Endodermal cell (in vitro differentiated cells): ENCODE data around the gene ZNF629. TPM values are rescaled to one million over a fixed set of nuclear protein-coding genes. Genes with fewer than 3 reads are reported as not detected.

Source experiments
- DNase-seq: peaks from one replicate; pipeline ENCODE4 v3.0.0-alpha.2; 2017
- H3K27ac ChIP-seq: 2 replicates; pipeline ENCODE4 v1.5.1; 2013; ENCODE audit warnings: mild to moderate bottlenecking, low read depth, low read length, moderate library complexity
- H3K27me3 ChIP-seq: 2 replicates; pipeline ENCODE4 v1.6.1; 2013; ENCODE audit warnings: mild to moderate bottlenecking, low read length, moderate library complexity; ENCODE audit not compliant: insufficient read depth, control insufficient read depth, poor library complexity, severe bottlenecking
- H3K36me3 ChIP-seq: 2 replicates; pipeline ENCODE4 v1.7.0; 2013; ENCODE audit warnings: mild to moderate bottlenecking, low read length, moderate library complexity; ENCODE audit not compliant: control insufficient read depth, insufficient read depth
- H3K4me1 ChIP-seq: one replicate; pipeline ENCODE4 v1.7.0; 2013; ENCODE audit warnings: low read length; ENCODE audit not compliant: control insufficient read depth, insufficient read depth
- H3K4me3 ChIP-seq: 2 replicates; pipeline ENCODE4 v1.5.1; 2013; ENCODE audit warnings: mild to moderate bottlenecking, low read length, moderate library complexity
- H3K9ac ChIP-seq: 2 replicates; pipeline ENCODE4 v1.6.1; 2013; ENCODE audit warnings: mild to moderate bottlenecking, low read length, moderate library complexity; ENCODE audit not compliant: poor library complexity, severe bottlenecking; ENCODE audit errors: extremely low read depth
- H3K9me3 ChIP-seq: 2 replicates; pipeline ENCODE4 v1.6.1; 2013; ENCODE audit warnings: mild to moderate bottlenecking, low read length, moderate library complexity; ENCODE audit not compliant: control insufficient read depth
- H3K27ac Mint-ChIP-seq: 2 replicates; pipeline ENCODE4 v1.8.0; 2020; ENCODE audit warnings: mixed read lengths
- H3K27me3 Mint-ChIP-seq: 2 replicates; pipeline ENCODE4 v1.8.0; 2021; ENCODE audit warnings: mild to moderate bottlenecking, mixed read lengths; ENCODE audit not compliant: insufficient read depth
- H3K36me3 Mint-ChIP-seq: 2 replicates; pipeline ENCODE4 v1.8.0; 2020; ENCODE audit warnings: low read depth, mixed read lengths
- H3K4me1 Mint-ChIP-seq: 2 replicates; pipeline ENCODE4 v1.8.0; 2020; ENCODE audit warnings: mixed read lengths
- H3K4me3 Mint-ChIP-seq: 2 replicates; pipeline ENCODE4 v1.8.0; 2020; ENCODE audit warnings: mild to moderate bottlenecking, moderate library complexity, mixed read lengths
- H3K9me3 Mint-ChIP-seq: 2 replicates; pipeline ENCODE4 v1.8.0; 2020; ENCODE audit warnings: mild to moderate bottlenecking, mixed read lengths
- WGBS, 2 experiments: methylation state at CpG; one replicate each; pipeline versions ENCODE4 v1.1.5 to v1.1.7; 2013; ENCODE audit warnings: missing lambda C conversion rate in 2 of 2, mixed read lengths in 1 of 2; ENCODE audit not compliant: insufficient coverage in 1 of 2, insufficient read length in 1 of 2; 5-methylcytosine and 5-hydroxymethylcytosine counted together
- total RNA-seq, 2 donors: library from RNA; stranded (reverse); fragmentation: NEBNext Ultra II Directional in 1 of 2; extraction: Animal tissue kit (Norgen Biotek cat#: 25700) in 1 of 2; gene quantifications; 2 replicates in 1 of 2; 3 replicates in 1 of 2; pipeline ENCODE4 v1.2.1, GENCODE V29; 2021
- TF ChIP-seq, protein P1 (sequence below): fragments of 200-600 bp; sonication (generic); conservative IDR thresholded peaks from 2 replicates; pipeline ENCODE4 v1.5.0; 2021; ENCODE audit warnings: antibody characterized with exemption, mild to moderate bottlenecking

The ZNF629 gene
- total RNA-seq, 2 donors from 2014 or later: 31.8 to 33.3 TPM

DNA sequence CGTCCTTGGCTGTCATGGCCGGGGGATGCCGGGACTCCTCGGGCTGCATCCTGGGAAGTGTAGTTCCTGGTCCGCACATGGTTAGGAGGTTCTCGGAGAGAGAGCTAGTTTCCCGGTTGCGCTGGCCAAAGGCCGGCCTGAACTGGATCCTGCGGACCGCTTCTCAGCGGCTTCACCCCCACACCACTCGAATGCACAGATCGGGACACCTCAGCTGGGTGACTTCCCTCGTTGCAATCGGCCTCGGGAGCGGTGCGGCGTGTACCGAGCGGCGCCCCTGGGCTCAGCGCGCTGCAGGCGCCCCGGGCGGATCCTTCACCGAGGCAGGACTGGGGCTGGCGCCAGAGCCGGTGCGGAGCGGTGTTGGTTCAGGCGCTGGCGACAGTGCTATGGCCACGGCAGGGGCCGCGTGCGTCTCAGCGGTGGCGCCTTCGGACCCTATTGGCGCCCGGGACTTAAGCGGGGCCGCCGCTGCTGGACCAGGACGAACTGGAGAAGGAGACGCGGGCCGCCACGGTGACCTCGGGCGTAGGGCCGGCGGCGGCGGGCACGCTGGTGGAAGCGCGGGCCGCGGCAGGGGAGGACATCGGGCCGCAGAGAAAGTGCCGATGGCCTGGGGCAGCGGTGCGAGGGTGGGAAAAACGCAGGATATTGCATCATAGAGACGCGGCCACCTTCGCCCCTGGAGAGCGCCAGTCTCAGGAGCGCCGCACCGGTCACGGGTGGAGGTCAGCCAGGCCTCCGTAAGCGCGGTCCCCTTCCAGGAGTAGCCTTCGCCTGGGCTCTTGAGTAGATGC lies 11.4 kb downstream of the ZNF629 start:
- TF ChIP-seq, protein P1, sequence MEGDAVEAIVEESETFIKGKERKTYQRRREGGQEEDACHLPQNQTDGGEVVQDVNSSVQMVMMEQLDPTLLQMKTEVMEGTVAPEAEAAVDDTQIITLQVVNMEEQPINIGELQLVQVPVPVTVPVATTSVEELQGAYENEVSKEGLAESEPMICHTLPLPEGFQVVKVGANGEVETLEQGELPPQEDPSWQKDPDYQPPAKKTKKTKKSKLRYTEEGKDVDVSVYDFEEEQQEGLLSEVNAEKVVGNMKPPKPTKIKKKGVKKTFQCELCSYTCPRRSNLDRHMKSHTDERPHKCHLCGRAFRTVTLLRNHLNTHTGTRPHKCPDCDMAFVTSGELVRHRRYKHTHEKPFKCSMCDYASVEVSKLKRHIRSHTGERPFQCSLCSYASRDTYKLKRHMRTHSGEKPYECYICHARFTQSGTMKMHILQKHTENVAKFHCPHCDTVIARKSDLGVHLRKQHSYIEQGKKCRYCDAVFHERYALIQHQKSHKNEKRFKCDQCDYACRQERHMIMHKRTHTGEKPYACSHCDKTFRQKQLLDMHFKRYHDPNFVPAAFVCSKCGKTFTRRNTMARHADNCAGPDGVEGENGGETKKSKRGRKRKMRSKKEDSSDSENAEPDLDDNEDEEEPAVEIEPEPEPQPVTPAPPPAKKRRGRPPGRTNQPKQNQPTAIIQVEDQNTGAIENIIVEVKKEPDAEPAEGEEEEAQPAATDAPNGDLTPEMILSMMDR: no peak
- no peaks in the 10 kb centered on the region for H3K27me3 ChIP-seq
- H3K27ac Mint-ChIP-seq: peak overlapping the region; percentile 95
- peaks cover 13% of the 10 kb centered on the region for H3K4me1 Mint-ChIP-seq
- H3K27ac ChIP-seq: peak overlapping the region; percentile 79
- peaks cover 40% of the 10 kb centered on the region for H3K36me3 ChIP-seq
- H3K36me3 Mint-ChIP-seq: peaks cover 30% of the 10 kb centered on the region
- no peaks in the 10 kb centered on the region for H3K9me3 ChIP-seq
- no peaks in the 10 kb centered on the region for H3K4me1 ChIP-seq
- H3K4me3 Mint-ChIP-seq: peak overlapping the region; percentile 82
- no peaks in the 10 kb centered on the region for H3K27me3 Mint-ChIP-seq
- no peaks in the 10 kb centered on the region for H3K9me3 Mint-ChIP-seq
- 0 to 1% methylated on average over 54 to 81 of the region's 81 CpGs for WGBS, 2 experiments
- peak; percentile 95 for DNase-seq
- peak overlapping the region; percentile 84 for H3K4me3 ChIP-seq
- H3K9ac ChIP-seq: peak overlapping the region; percentile 84

- H3K27ac ChIP-seq: no peak overlapping the region
- Mint-ChIP-seq H3K9me3 (no peaks in the 10 kb centered on the region), H3K27ac (peak overlapping the region; percentile 95), H3K4me3 (peak overlapping the region; percentile 82), H3K4me1 (peaks cover 13% of the 10 kb centered on the region), H3K36me3 (peaks cover 34% of the 10 kb centered on the region), H3K27me3 (no peaks in the 10 kb centered on the region)
- peak overlapping the region; percentile 84 for H3K9ac ChIP-seq
- H3K9me3 ChIP-seq: no peaks in the 10 kb centered on the region
- TF ChIP-seq, protein P1: no peak
- peaks cover 44% of the 10 kb centered on the region for H3K36me3 ChIP-seq
- H3K4me1 ChIP-seq: no peaks in the 10 kb centered on the region
- 18 to 29% methylated on average over 11 to 15 of the region's 15 CpGs for WGBS, 2 experiments
- H3K27me3 ChIP-seq: no peaks in the 10 kb centered on the region
- H3K4me3 ChIP-seq: peak overlapping the region; percentile 84
- DNase-seq: no peak
Measured at GRCh38 chr16:30775131-30775391, 11.9 kb downstream of the ZNF629 start.

DNA sequence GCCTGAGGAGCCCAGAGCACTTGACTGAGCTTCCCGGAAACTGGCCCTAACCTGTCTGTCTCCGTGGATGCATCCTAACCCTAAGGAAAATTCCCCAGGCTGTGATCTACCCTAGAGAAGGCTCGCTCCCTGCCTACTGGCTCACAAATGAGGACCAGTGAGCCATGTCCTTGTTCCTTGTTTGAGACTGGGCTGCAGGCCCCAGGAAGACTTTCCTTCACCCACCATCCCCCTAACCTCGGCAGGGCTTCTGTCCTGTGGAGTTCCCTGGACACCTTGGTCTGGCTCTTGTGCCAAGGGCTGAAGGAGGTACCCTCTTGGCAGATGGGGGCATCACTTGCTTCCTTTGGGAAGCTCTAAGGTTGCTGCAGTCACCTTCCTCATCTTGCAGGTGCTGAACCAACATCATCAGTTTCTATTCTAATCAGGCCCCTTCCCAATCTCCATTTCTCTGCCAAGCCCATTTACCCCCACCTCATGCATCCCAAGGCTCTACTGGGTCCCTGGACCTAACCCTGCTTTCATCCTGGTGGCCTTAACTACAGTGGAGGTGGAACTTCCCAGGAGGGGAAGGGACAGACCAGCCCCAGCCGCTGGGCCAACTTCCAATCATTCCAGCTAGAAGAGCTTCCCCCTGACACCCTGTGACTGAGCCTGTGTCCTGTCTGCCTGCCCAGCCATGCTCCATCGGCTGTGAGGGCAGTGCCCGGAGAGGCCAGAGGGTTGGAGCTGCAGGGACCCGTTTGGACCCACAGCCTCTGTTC lies 12.5 kb downstream of the ZNF629 start:
- H3K27ac ChIP-seq: no peak overlapping the region
- no peaks in the 10 kb centered on the region for H3K27me3 Mint-ChIP-seq
- no peaks in the 10 kb centered on the region for H3K4me1 ChIP-seq
- peaks cover 45% of the 10 kb centered on the region for H3K36me3 ChIP-seq
- peak overlapping the region; percentile 95 for H3K27ac Mint-ChIP-seq
- peaks cover 36% of the 10 kb centered on the region for H3K36me3 Mint-ChIP-seq
- peak overlapping the region; percentile 82 for H3K4me3 Mint-ChIP-seq
- peak overlapping the region; percentile 84 for H3K4me3 ChIP-seq
- TF ChIP-seq, protein P1: no peak
- no peak overlapping the region for H3K9ac ChIP-seq
- 80 to 81% methylated on average over 5 to 8 of the region's 8 CpGs for WGBS, 2 experiments
- H3K9me3 ChIP-seq: no peaks in the 10 kb centered on the region
- no peaks in the 10 kb centered on the region for H3K27me3 ChIP-seq
- peak; percentile 60 for DNase-seq
- no peaks in the 10 kb centered on the region for H3K9me3 Mint-ChIP-seq
- H3K4me1 Mint-ChIP-seq: peaks cover 13% of the 10 kb centered on the region
